Smooth muscle cell of the pulmonary artery (primary cell): Measurements from ENCODE around the gene PLEKHM2. TPM values are rescaled to one million over a fixed set of nuclear protein-coding genes. Genes with fewer than 3 reads are reported as not detected.

Experiments used
- total RNA-seq: library from RNA; depleted of rRNA; stranded (reverse); fragments of >200 nt; gene quantifications from 2 replicates; pipeline ENCODE4 v1.2.3, GENCODE V29; 2014

PLEKHM2 gene, protein sequence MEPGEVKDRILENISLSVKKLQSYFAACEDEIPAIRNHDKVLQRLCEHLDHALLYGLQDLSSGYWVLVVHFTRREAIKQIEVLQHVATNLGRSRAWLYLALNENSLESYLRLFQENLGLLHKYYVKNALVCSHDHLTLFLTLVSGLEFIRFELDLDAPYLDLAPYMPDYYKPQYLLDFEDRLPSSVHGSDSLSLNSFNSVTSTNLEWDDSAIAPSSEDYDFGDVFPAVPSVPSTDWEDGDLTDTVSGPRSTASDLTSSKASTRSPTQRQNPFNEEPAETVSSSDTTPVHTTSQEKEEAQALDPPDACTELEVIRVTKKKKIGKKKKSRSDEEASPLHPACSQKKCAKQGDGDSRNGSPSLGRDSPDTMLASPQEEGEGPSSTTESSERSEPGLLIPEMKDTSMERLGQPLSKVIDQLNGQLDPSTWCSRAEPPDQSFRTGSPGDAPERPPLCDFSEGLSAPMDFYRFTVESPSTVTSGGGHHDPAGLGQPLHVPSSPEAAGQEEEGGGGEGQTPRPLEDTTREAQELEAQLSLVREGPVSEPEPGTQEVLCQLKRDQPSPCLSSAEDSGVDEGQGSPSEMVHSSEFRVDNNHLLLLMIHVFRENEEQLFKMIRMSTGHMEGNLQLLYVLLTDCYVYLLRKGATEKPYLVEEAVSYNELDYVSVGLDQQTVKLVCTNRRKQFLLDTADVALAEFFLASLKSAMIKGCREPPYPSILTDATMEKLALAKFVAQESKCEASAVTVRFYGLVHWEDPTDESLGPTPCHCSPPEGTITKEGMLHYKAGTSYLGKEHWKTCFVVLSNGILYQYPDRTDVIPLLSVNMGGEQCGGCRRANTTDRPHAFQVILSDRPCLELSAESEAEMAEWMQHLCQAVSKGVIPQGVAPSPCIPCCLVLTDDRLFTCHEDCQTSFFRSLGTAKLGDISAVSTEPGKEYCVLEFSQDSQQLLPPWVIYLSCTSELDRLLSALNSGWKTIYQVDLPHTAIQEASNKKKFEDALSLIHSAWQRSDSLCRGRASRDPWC
- 86.9 and 122 TPM in 2 replicates for total RNA-seq

DNA sequence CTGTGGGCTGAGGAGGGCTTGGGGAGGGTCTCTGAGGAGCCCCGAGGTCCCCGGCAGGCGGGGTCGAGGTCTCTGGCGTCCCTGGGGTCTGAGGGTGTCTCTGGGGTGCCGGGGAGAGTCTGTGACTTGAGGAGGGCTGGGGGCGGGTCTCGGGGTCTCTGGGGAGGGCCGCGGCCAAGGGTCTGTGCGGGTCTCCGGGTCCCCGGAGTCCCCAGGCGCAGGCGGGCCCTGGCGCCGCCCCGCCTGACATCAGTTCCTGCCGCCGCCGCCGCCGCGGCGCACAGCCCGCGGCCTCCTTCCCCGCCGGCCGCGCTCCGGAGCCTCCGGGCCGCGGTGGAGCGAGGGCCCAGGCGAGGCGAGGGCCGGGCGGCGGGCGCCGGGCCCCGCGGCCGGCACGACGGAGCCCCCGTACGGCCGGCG, at the start of gene PLEKHM2:
TSS of gene PLEKHM2 (plus strand) at position 279 of the 420 bp plus-strand sequence. CDS start 239 bp downstream, outside the sequence.

DNA sequence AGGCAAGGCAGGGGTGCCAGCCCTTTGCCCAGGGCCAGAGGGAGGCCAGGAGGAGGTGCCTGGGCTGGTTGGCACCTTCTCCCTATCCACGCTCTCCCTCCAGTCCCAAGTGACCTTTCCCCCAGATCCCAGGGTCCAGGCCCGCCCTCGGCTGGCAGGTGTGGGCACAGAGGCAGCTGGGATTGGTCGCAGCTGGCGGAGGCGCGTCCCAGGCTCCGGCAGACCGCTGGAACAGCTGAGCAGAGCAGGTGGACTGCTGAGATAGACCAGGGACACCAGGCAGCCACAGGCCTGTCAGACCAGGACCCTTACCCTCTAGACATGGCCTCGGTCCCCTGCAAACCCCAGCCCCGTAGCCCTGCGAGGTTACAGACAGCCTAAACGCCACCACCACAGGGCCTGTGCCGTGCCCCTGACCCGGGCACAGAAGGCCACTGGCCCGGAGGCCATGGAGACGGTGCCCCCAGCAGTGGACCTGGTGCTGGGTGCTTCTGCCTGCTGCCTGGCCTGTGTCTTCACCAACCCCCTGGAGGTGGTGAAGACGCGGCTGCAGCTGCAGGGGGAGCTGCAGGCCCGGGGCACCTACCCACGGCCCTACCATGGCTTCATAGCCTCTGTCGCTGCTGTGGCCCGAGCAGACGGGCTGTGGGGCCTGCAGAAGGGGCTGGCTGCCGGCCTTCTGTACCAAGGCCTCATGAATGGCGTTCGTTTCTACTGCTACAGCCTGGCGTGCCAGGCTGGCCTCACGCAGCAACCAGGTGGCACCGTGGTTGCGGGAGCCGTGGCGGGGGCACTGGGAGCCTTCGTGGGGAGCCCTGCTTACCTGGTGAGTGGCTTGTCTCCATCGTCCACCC, 52.1 kb downstream of the PLEKHM2 start, which contains the start of gene SLC25A34:
TSS of gene SLC25A34 (plus strand) at position 221 of the 854 bp plus-strand sequence. CDS start at position 449, 228 bp downstream.

DNA sequence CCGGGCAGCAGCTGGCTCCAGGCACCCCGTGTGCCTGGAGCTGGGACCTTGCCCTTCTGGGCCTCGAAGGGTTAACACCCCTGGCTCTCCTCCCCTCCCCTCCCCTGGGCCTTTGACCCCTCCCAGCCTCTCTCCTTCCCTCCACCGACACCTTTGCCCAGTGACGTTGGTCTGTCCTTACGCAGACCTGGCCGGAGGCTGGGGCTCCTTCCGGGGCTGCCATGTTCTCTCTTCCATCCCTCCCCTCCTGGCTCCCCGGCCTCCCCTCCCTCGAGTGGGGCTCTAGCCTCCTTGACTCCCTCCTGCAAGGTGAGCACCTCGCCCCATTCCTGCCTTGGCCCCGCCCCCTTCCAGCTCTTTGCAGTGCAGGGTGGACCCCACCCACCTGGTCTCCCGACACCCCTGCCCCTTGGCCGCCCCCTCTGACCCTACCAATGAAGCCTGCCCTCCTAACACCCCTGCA, 58.2 kb downstream of the PLEKHM2 start, which contains the start of gene TMEM82:
TSS of gene TMEM82 (plus strand) at position 161 of the 463 bp plus-strand sequence. CDS start at position 222, 61 bp downstream.

DNA sequence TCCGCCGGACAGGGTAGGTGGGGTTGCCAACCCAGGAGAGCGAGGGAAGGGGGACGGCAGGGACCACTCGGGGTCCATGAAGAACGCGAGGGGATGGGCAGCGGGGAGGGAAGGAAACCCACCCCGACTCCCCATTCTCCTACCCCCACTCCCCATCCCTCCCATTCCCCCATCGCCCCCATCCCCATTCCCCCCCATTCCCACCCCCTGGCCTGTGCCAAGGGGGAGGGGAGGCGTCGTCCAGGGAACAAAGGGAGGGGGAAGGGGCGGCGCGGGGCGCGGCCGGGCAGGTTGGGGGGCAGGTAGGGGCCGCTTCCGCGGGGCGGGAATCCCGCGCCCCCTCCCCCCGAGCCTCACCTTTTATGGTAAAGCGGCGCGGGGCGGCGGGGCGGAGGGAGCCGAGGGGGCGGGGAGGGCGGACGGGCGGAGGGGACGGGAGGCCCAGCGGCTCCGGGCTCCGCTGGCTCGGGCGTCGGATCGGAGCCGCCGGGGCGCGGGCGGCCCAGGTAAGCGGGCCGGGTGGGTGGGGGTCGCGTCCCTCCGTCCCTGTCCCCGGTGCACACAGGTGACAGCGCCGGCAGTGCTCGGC, 74.3 kb downstream of the PLEKHM2 start, which contains the start of gene FBLIM1:
TSS of gene FBLIM1 (plus strand) at position 453 of the 589 bp plus-strand sequence. CDS start 6,189 bp downstream, outside the sequence.

Other genes with a start within 250 kb of the PLEKHM2 start
- not detected in 2 replicates for gene CTRC, start 245.9 kb upstream of the PLEKHM2 start, total RNA-seq
- 0.20 TPM in 1 of 2 replicates, not detected in the other for gene CELA2A, start 227.6 kb upstream of the PLEKHM2 start, total RNA-seq
- 0.59 TPM in 1 of 2 replicates, not detected in the other for gene CELA2B, start 208.2 kb upstream of the PLEKHM2 start, total RNA-seq
- 4.0 and 5.8 TPM in 2 replicates for gene CASP9, start 160.1 kb upstream of the PLEKHM2 start, total RNA-seq
- gene DNAJC16, start 157.5 kb upstream of the PLEKHM2 start, total RNA-seq: 29.8 and 30.0 TPM in 2 replicates
- gene AGMAT, start 99.3 kb upstream of the PLEKHM2 start, total RNA-seq: 0.52 and 1.5 TPM in 2 replicates
- gene DDI2, start 66.9 kb upstream of the PLEKHM2 start, total RNA-seq: 15.4 and 19.0 TPM in 2 replicates
- gene SLC25A34, start 51.9 kb downstream of the PLEKHM2 start, total RNA-seq: 0.73 and 1.3 TPM in 2 replicates
- gene TMEM82, start 58.2 kb downstream of the PLEKHM2 start, total RNA-seq: not detected in 2 replicates
- 121 and 208 TPM in 2 replicates for gene FBLIM1, start 74.5 kb downstream of the PLEKHM2 start, total RNA-seq
- 1.4 and 1.5 TPM in 2 replicates for gene UQCRHL, start 123.3 kb downstream of the PLEKHM2 start, total RNA-seq
- 28.5 and 30.1 TPM in 2 replicates for gene SPEN, start 163.4 kb downstream of the PLEKHM2 start, total RNA-seq